SK-N-SH treated with all-trans-retinoic acid at 6 μM for 48 hours (cell line): ENCODE measurements around the gene ADAP1.

Experiments used
- ATAC-seq: fragments of 200-7000 bp; cut with Tn5 transposase; 3 replicates; pipeline ENCODE4 v1.9.1; 2020; ENCODE audit warnings: mild to moderate bottlenecking, moderate library complexity
- ARNTL ChIP-seq: fragments of 450-650 bp; formaldehyde crosslinking; IDR thresholded peaks from 2 replicates; pipeline ENCODE4 v1.5.0; 2020; ENCODE audit warnings: low read depth, mild to moderate bottlenecking, moderate library complexity, borderline replicate concordance
- BACH2 ChIP-seq: fragments of 250-450 bp; sonication (Bioruptor Pico); IDR thresholded peaks from 2 replicates; pipeline ENCODE4 v1.9.0; 2021; ENCODE audit warnings: mild to moderate bottlenecking, borderline replicate concordance
- ESRRG ChIP-seq: fragments of 250-450 bp; sonication (Bioruptor Pico); IDR thresholded peaks from 2 replicates; pipeline ENCODE4 v1.6.1; 2021; ENCODE audit warnings: mild to moderate bottlenecking
- GLIS3 ChIP-seq: fragments of 250-450 bp; sonication (Bioruptor Pico); IDR thresholded peaks from 2 replicates; pipeline ENCODE4 v1.5.0; 2020; ENCODE audit warnings: mild to moderate bottlenecking, moderate library complexity
- OSR1 ChIP-seq: fragments of 250-450 bp; sonication (Bioruptor Pico); IDR thresholded peaks from 2 replicates; pipeline ENCODE4 v1.8.0; 2022; ENCODE audit warnings: moderate library complexity, mild to moderate bottlenecking, inconsistent platforms
- PPARA ChIP-seq: fragments of 250-450 bp; sonication (Bioruptor Pico); IDR thresholded peaks from 2 replicates; pipeline ENCODE4 v1.5.0; 2020; ENCODE audit warnings: mild to moderate bottlenecking, borderline replicate concordance
- RARB ChIP-seq: fragments of 250-450 bp; sonication (Bioruptor Pico); IDR thresholded peaks from 2 replicates; pipeline ENCODE4 v1.8.0; 2021; ENCODE audit warnings: mild to moderate bottlenecking, moderate library complexity
- SNAI2 ChIP-seq: fragments of 250-450 bp; sonication (Bioruptor Pico); IDR thresholded peaks from 2 replicates; pipeline ENCODE4 v1.5.0; 2020; ENCODE audit warnings: mild to moderate bottlenecking, moderate library complexity
- TCF4 ChIP-seq: fragments of 250-450 bp; sonication (Bioruptor Pico); IDR thresholded peaks from 2 replicates; pipeline ENCODE4 v1.8.0; 2021; ENCODE audit warnings: mild to moderate bottlenecking, moderate library complexity, borderline replicate concordance
- TOX ChIP-seq: fragments of 250-450 bp; sonication (Bioruptor Pico); IDR thresholded peaks from 2 replicates; pipeline ENCODE4 v1.8.0; 2021; ENCODE audit warnings: mild to moderate bottlenecking, moderate library complexity, borderline replicate concordance
- ZC3H10 ChIP-seq: fragments of 250-450 bp; sonication (Bioruptor Pico); IDR thresholded peaks from 2 replicates; pipeline ENCODE4 v1.5.1; 2021; ENCODE audit warnings: mild to moderate bottlenecking, moderate library complexity
- ZFP3 ChIP-seq: fragments of 250-450 bp; sonication (Bioruptor Pico); IDR thresholded peaks from 2 replicates; pipeline ENCODE4 v1.5.0; 2020; ENCODE audit warnings: mild to moderate bottlenecking, moderate library complexity
- ZFP30 ChIP-seq: fragments of 450-650 bp; formaldehyde crosslinking; IDR thresholded peaks from 2 replicates; pipeline ENCODE4 v1.5.0; 2022; ENCODE audit warnings: mild to moderate bottlenecking, moderate library complexity
- ZNF565 ChIP-seq: fragments of 450-650 bp; formaldehyde crosslinking; conservative IDR thresholded peaks from 2 replicates; pipeline ENCODE4 v1.5.0; 2020; ENCODE audit warnings: low read depth, mild to moderate bottlenecking, moderate library complexity
- ZNF70 ChIP-seq: fragments of 450-650 bp; formaldehyde crosslinking; IDR thresholded peaks from 2 replicates; pipeline ENCODE4 v1.5.0; 2020; ENCODE audit warnings: mild to moderate bottlenecking, moderate library complexity
- TF ChIP-seq, protein P1 (sequence below): fragments of 250-450 bp; sonication (Bioruptor Pico); IDR thresholded peaks from 2 replicates; pipeline ENCODE4 v1.5.1; 2021; ENCODE audit warnings: mild to moderate bottlenecking, moderate library complexity
- TF ChIP-seq, protein P2 (sequence below): fragments of 250-450 bp; sonication (Bioruptor Pico); IDR thresholded peaks from 2 replicates; pipeline ENCODE4 v1.8.0; 2020; ENCODE audit warnings: mild to moderate bottlenecking, moderate library complexity, borderline replicate concordance
- TF ChIP-seq, protein P3 (sequence below): fragments of 250-450 bp; sonication (Bioruptor Pico); IDR thresholded peaks from 2 replicates; pipeline ENCODE4 v1.5.1; 2020; ENCODE audit warnings: low read depth, mild to moderate bottlenecking, moderate library complexity
- TF ChIP-seq, protein P4 (sequence below): fragments of 250-450 bp; sonication (Bioruptor Pico); IDR thresholded peaks from 2 replicates; pipeline ENCODE4 v1.8.0; 2021; ENCODE audit warnings: low read depth, mild to moderate bottlenecking, moderate library complexity, borderline replicate concordance
- TF ChIP-seq, protein P5 (sequence below): fragments of 250-450 bp; sonication (Bioruptor Pico); IDR thresholded peaks from 2 replicates; pipeline ENCODE4 v1.5.0; 2020; ENCODE audit warnings: mild to moderate bottlenecking, moderate library complexity

ADAP1 gene

DNA sequence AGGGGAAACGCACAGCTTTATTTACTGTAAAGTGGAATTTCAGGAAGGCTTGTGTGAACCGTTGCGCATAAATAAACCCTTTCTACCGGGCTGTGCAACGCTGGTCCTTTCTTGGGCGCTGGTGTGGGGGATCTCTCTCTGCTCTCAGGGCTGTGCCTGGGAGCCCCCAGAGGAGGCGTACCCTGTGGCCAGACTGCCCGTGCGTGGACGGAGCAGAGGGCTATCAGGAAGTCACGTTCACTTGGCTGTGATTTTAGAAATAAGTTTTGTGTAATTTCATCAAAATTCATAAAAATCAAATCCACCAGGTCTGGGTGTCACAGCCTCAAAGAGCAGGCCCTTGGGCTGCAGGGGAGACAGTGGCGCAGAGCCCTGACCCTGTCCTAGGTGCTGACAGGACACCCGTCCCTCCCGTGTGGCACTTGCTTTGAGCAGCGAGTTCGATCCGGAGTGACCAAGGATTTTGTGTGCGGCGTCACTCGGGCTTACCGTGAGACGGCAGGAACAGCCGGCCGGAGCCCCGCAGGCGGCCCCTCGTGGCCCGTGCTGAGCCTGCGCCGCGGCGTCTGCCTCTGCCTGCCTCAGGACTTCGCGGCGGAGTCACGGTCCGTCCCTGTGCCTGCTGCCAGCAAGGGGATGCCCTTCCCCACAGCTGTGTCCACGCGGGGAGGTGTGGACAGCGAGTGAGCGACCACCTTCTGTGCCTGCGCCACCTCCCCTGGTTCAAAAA, 58.0 kb downstream of the ADAP1 start:
- TF ChIP-seq, protein P1, sequence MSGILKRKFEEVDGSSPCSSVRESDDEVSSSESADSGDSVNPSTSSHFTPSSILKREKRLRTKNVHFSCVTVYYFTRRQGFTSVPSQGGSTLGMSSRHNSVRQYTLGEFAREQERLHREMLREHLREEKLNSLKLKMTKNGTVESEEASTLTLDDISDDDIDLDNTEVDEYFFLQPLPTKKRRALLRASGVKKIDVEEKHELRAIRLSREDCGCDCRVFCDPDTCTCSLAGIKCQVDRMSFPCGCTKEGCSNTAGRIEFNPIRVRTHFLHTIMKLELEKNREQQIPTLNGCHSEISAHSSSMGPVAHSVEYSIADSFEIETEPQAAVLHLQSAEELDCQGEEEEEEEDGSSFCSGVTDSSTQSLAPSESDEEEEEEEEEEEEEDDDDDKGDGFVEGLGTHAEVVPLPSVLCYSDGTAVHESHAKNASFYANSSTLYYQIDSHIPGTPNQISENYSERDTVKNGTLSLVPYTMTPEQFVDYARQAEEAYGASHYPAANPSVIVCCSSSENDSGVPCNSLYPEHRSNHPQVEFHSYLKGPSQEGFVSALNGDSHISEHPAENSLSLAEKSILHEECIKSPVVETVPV (CRISPR knock-in tag): no peak
- TF ChIP-seq, protein P2, sequence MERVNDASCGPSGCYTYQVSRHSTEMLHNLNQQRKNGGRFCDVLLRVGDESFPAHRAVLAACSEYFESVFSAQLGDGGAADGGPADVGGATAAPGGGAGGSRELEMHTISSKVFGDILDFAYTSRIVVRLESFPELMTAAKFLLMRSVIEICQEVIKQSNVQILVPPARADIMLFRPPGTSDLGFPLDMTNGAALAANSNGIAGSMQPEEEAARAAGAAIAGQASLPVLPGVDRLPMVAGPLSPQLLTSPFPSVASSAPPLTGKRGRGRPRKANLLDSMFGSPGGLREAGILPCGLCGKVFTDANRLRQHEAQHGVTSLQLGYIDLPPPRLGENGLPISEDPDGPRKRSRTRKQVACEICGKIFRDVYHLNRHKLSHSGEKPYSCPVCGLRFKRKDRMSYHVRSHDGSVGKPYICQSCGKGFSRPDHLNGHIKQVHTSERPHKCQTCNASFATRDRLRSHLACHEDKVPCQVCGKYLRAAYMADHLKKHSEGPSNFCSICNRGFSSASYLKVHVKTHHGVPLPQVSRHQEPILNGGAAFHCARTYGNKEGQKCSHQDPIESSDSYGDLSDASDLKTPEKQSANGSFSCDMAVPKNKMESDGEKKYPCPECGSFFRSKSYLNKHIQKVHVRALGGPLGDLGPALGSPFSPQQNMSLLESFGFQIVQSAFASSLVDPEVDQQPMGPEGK (CRISPR knock-in tag): no peak
- TF ChIP-seq ZFP30 (no peak), GLIS3 (CRISPR knock-in tag) (no peak), PPARA (no peak), ARNTL (CRISPR knock-in tag) (no peak), TCF4 (no peak), ZNF565 (CRISPR knock-in tag) (no peak), OSR1 (no peak), ZC3H10 (CRISPR knock-in tag) (no peak), ESRRG (no peak)
- TF ChIP-seq, protein P3, sequence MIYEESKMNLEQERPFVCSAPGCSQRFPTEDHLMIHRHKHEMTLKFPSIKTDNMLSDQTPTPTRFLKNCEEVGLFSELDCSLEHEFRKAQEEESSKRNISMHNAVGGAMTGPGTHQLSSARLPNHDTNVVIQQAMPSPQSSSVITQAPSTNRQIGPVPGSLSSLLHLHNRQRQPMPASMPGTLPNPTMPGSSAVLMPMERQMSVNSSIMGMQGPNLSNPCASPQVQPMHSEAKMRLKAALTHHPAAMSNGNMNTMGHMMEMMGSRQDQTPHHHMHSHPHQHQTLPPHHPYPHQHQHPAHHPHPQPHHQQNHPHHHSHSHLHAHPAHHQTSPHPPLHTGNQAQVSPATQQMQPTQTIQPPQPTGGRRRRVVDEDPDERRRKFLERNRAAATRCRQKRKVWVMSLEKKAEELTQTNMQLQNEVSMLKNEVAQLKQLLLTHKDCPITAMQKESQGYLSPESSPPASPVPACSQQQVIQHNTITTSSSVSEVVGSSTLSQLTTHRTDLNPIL (CRISPR knock-in tag): no peak
- TF ChIP-seq, protein P4, sequence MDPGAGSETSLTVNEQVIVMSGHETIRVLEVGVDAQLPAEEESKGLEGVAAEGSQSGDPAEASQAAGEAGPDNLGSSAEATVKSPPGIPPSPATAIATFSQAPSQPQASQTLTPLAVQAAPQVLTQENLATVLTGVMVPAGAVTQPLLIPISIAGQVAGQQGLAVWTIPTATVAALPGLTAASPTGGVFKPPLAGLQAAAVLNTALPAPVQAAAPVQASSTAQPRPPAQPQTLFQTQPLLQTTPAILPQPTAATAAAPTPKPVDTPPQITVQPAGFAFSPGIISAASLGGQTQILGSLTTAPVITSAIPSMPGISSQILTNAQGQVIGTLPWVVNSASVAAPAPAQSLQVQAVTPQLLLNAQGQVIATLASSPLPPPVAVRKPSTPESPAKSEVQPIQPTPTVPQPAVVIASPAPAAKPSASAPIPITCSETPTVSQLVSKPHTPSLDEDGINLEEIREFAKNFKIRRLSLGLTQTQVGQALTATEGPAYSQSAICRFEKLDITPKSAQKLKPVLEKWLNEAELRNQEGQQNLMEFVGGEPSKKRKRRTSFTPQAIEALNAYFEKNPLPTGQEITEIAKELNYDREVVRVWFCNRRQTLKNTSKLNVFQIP: no peak
- ATAC-seq: no peak

DNA sequence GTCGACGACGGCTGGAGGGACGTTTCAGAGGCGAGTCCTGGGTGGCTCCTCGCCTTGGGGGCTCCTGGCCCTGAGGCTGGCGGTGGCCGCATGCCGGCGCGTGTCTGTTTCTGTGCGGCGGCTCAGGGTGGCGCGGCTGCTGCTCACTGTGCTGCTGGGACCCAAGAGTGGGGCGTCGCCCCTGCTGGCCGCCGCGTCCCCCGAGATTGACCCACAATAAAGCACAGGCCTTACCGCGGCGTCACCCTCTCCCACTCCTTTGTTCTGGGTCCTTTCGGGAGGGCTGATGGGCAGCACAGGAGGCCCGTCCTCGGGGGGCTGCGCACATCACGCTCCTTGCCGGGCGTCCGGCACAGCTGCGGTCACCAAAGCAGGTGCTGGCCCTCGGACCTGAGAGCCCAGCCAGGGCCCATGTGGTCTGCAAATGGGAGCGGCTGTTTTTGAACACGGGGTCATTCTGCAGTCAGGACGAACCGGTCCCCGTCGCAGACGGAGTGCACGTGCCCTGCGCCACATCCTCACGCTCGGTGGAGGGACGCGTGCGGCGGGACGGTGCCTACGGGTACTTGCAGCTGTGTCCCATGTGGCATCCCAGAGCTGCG, 58.9 kb downstream of the ADAP1 start:
- TF ChIP-seq ARNTL (CRISPR knock-in tag) (no peak), GLIS3 (CRISPR knock-in tag) (no peak), SNAI2 (CRISPR knock-in tag) (no peak), ZNF70 (no peak), ZFP3 (CRISPR knock-in tag) (no peak), RARB (CRISPR knock-in tag) (no peak), PPARA (no peak), TOX (CRISPR knock-in tag) (no peak), BACH2 (CRISPR knock-in tag) (no peak), OSR1 (no peak)
- TF ChIP-seq, protein P2 (CRISPR knock-in tag): no peak
- TF ChIP-seq, protein P3 (CRISPR knock-in tag): no peak
- TF ChIP-seq, protein P4: no peak
- TF ChIP-seq, protein P1 (CRISPR knock-in tag): no peak
- TF ChIP-seq, protein P5, sequence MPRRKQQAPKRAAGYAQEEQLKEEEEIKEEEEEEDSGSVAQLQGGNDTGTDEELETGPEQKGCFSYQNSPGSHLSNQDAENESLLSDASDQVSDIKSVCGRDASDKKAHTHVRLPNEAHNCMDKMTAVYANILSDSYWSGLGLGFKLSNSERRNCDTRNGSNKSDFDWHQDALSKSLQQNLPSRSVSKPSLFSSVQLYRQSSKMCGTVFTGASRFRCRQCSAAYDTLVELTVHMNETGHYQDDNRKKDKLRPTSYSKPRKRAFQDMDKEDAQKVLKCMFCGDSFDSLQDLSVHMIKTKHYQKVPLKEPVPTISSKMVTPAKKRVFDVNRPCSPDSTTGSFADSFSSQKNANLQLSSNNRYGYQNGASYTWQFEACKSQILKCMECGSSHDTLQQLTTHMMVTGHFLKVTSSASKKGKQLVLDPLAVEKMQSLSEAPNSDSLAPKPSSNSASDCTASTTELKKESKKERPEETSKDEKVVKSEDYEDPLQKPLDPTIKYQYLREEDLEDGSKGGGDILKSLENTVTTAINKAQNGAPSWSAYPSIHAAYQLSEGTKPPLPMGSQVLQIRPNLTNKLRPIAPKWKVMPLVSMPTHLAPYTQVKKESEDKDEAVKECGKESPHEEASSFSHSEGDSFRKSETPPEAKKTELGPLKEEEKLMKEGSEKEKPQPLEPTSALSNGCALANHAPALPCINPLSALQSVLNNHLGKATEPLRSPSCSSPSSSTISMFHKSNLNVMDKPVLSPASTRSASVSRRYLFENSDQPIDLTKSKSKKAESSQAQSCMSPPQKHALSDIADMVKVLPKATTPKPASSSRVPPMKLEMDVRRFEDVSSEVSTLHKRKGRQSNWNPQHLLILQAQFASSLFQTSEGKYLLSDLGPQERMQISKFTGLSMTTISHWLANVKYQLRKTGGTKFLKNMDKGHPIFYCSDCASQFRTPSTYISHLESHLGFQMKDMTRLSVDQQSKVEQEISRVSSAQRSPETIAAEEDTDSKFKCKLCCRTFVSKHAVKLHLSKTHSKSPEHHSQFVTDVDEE (CRISPR knock-in tag): no peak
- TF ChIP-seq, all 23 proteins: peak for 0

More for the DNA sequence above, 58.9 kb downstream of the ADAP1 start:
- ATAC-seq: no peak
